Activated T-cell treated with anti-CD3 and anti-CD28 coated beads for 48 hours (primary cell): Measurements from ENCODE around the gene ATP5MC3.

ENCODE experiments used
- DNase-seq: peaks from one replicate; pipeline ENCODE4 v3.0.0-alpha.2; 2020; ENCODE audit warnings: low read depth

Gene ATP5MC3

DNA sequence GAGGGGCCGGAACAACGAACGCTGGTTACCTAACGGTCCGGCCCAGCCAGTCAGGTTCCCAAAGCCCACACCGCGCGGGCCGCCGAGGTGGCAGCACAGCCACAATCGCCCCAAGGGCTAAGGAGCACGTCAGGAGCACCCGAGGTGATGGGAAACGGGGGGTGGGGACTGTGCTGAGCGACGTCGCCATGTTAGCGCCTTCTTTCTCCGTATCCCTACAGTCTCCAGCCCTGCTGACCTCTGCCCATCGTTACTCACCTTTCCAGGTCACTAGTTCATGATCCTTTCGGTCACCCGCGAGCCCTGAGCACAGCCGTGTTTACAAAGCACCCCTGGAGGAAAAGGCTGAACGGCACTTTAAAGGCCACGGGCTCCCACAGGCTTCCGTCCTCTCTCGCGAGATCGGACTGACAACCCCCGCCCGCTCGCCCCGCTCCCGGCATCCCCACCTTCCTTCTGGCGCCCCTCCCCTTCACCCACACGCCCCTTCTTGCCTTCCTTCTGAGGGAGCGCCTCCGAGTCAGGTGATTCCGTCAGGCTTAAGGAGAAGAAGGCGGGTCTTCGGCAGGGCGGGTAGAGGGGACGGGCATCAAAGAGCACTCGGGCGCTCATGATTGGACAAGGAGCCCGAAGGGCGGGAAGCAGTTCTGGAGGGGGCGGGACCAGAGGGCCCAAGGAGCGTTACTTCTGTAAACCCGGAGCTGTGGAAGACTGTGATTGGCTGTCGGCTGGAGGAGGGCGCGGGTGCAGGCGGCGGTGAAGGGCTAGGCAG is 13.5 kb downstream of the ATP5MC3 start, which contains the start of gene ATF2:
ATF2 (minus strand) TSS at position 412 of the 772 bp plus-strand sequence. CDS start 31,760 bp downstream, outside the sequence.
- DNase-seq, result peak; percentile 93

DNA sequence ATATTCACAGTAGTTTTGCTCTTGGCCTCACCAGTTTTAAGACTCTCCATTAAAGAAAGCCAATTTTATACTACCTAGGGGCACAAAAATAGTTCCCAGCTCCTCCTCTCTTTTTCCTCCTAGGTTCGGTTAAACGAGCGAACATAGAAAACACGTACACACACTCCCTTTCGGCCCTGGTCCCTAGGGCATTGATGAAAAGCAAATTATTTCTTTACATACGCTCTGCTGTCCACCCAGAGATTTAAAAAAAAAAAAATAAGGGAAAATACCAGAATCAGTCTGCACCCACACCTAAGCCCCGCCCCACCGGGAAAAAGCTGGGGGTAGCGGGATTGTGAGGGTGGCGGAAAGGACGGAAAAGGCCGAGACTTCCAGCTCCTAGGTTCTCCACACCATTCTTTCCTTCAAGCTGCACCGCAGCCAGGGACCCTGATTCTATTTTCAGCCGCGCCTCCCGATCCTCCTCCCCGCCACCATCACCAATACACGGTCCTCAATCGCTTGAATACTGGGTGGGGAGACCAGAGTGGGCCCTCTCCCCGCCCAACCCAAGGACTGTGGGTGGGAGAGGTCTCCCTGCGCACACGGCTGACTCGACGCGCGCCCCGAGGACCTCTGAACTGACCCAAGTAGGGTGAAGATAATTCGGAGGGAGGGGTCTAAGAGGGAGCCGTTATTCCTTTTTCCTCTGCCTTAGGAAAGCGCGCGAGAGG is 14.3 kb downstream of the ATP5MC3 start:
- no peak for DNase-seq

DNA sequence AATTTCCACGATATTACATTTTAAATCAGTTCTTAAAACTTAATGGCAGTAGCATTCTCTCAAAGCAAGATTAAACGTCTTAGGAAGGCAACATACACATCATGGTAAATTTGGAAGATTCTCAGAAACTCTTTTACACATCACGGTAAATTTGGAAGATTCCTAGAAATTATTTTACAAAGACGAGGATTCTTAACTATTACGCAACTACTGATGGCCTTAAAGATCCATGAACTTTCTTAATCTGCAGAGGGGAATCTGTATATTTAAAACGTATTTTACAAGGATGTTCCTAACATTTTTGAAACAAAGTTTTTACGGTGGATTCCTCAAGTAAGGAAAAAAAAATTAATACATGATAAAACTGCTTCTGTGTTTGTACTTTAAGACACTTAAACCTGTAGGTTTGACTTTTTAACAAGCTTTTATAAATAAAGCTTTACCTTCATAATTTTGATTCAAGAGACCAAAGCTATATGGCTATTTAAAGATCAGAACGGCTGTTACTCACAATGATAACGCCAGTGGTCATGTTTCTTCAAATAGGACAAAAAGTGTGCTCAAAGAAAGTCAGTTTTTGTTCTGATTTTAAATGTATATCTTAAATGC is 15.2 kb downstream of the ATP5MC3 start:
- no peak for DNase-seq

DNA sequence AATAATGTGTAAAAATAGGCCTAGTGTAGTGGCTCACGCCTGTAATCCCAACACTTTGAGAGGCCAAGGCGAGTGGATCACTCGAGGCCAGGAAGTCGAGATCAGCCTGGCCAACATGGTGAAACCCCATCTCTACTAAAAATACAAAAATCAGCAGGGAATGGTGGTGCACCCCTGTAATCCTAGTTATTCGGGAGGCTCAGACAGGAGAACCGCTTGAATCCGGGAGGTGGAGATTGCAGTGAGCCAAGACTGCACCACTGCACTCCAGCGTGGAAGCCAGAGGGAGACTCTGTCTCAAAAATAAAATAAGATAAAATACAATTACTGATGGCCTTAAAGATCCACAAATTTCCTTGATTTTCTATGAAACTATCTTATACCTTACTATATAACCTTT is 17.3 kb downstream of the ATP5MC3 start:
- no peak for DNase-seq

DNA sequence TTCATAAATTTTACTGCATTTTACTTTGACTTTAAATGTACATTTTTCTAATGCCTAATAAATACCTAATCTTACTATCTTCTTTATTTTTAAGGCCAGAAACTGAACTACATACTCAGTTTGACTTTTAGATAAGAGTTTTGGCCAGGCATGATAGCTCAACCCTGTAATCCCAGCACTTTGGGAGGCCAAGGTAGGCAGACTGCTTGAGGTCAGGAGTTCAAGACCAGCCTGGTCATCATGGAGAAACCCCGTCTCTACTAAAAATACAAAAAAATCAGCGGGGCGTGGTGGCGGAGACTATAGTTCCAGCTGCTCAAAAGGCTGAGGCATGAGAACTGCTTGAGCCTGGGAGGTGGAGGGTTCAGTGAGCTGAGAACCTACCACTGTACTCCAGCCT is 22.6 kb downstream of the ATP5MC3 start:
- DNase-seq, result no peak

DNA sequence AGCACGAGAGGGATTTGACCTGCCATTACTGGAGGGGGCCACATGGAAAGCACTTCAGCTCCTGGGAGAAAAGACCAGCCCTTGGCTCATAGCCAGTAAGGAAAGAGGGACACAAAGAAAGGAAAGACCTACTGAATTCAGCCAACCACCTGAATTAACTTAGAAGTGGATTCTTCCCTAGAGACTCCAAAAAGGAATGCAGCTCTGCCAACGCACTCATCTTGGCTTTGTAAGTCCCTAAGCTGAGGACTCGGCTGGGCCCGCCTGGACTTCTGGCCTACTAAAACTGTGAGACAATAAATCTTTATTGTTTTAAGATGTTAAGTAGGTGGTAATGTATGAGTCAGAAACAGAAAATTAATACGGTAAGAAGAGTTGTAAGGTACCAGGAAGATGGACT is 25.0 kb downstream of the ATP5MC3 start:
- DNase-seq, result no peak

DNA sequence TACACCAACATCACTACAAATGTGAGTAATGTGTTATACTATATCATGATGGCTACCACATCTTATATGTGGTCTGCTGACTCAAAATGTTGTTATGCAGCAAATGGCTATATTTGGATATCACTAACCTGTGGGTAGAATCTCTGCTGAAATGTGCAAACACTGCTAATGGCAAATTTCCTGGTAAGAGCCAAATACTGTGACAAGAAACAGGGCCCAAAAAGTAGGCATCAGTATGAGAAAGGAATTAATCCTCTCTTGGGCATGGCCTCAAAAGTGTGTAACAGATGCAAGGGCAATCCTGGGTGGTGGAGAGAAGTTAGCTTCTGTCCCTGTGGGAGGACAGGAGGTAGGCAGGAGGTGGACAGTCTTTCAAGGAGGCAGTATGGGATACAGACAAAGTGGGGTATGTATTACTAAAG is 26.8 kb downstream of the ATP5MC3 start:
- no peak for DNase-seq

DNA sequence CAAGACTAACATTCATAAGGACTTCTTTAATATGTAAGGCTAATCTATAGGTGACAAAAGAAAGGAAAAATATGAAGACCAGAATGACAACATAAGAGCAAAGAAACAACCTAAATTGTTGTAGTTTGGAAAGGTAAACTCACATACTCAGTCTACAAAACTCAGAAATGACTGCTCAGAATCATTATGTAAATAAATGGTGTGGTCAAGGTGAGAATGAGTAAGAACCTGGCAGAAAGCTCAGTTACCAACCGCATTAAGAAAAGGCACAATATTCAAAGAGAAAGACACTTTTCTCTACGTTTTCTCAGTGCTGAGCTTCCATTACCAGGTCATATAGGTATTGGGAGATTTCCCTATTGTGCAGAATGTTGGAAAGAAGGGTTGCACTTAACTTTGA is 29.3 kb downstream of the ATP5MC3 start:
- no peak for DNase-seq

DNA sequence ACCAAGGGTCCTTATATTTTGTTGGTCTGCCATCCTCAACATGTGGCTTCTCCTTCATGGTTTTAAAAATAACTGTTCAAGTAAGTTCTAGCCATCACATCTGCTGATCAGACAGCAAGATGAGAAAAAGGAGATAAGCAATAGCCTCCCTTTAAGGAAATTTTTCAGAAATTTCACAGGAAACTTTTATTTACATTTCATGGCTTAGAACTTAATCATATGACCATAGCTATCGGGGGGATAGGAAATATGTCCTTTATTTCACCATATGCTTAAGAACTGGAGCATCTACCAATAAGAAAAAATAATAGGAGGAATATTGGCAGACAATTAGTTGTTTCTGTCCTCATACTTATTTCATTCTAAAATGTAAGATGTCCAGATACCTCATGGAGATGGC is 29.7 kb downstream of the ATP5MC3 start:
- no peak for DNase-seq

DNA sequence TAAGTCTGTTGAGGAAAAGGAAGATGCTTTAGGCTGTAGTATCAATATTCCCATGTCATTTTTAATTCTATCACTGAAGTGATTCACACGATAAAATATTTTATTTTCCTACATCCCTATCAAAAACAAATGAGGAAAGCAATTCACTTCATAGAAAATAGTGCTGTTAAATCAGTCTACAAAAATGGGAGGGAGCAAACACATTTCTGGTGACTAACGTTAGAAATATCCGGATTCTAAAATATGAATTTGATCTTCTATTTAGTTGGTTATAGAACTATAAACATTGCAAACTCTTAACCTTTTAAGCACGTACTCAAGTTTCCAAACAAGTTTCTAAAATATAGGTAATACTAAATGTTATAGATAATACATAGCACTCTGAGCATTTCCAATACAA is 34.3 kb downstream of the ATP5MC3 start:
- DNase-seq, result no peak

DNA sequence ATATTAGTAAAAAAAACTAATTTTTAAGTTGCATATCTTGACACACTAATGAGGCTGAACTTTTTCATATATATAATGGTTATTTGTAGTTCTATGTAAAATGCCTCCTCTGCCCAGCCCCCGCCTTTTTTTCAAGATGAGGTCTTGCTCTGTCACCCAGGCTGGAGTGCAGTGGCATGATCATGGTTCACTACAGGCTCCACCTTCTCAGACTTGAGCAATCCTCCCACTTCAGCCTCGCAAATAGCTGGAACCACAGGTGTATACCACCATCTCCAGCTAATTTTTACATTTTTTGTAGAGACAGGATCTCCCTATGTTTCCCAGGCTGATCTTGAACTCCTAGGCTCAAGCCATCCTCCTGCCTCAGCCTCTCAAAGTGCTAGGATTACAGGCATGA is 37.8 kb downstream of the ATP5MC3 start:
- DNase-seq, result no peak

DNA sequence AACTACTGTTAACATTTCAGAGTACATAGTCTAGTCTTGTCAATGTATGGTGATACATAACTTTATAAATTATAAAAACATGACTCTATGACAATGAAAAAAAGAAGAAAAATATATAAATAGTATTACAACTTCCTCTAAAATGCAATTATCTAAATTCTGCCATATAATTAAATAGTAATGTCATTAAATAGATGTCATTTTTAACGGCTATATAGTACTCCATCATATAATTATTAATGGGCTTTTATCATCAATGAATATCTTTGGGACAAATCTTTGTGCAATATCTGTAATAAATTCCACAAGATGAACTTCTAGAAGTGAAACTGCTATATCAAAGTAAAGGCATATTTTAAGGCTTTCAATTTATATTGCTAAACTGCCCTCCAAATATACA is 38.3 kb downstream of the ATP5MC3 start:
- DNase-seq, result no peak

DNA sequence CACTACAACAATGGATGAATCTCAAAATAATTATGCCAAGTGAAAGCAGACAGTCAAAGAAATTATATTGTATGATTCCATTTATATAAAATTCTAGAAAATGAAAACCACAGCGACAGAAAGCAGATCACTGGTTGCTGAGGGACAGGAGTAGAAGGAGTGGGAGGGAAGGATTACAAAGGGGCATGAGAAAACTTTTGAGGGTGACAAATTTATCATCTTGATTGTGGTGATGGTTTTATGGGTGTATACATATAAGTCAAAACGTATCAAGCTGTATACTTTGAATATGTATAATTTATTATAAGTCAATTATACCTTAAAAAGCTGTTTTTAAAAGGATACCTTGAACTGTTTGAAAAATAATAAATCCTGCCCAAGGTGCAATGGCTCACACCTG is 41.2 kb downstream of the ATP5MC3 start:
- DNase-seq, result no peak

DNA sequence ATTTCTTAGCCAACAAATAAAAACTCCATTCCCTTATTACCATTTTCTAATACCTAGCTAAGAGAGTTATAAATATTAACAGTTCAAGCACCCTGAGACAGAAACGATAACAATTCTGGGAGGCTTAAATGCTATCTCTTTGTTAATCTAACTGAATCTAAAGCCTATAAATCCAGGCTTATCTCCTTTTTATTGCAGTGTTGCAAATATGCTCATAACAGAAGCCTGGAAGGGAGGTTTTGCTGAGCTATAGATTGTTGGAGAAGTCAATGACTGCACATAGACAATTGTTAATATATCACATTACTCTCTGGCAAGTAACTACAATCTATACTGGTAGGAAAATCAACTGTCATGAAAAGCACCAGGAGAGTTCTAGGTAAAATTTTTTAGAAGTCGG is 43.7 kb downstream of the ATP5MC3 start:
- DNase-seq, result no peak

DNA sequence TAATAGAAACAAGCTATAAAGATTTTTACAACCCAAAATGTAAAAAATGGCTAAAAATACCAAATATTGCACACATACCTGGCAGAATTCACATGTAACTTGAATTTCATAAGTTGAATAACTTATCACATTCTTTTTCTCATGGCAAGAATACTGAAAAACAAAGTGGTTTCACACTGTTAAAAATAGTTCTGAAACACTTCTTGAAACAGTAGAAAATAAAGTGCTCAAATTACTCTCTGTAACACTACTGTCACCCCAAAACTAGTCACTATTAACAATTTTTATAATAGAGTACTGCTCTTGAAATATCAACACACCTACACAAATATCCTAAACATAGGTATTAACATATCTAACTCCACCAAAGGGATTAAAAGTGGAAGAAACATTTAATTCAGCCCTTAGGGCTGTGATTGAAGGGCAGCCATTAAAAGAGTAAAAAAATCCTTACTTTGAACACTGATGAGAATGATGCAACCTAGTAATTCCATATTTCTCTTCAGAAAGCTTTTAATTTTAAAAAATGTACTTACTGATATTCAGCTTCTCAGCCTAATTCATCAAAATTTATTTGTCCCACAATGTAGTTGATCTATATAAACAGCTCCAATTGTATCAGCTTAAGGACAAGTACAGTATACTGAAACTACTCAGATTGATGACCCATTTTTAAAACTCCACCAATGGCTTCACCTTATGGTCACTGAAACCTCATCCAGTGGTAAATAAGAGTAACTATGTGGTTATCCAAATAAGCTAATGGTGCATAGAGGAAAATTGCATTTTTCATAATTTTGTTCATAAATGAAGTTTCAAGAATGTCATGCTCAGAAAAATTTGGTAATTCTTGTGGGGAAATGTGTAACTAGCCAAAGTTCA is 44.9 kb downstream of the ATP5MC3 start:
- no peak for DNase-seq

DNA sequence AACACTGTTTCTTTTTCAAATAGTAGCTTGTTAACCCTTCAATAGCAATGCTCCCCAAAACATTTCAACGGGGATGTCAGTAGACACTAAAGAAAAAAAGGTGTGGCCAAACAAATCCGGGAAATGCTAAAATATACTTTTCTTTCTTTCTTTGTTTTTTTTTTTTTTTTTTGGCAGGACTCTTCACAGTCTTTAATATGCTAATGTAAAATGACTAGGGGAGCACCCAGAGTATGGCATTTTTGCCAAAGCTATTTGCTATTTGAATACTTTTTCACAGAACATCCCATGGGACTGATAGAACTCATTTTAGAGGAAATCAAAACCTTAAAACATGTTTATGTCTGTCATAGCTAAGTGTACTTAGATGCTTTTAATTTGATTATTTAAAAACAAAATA is 45.6 kb downstream of the ATP5MC3 start:
- DNase-seq, result no peak

DNA sequence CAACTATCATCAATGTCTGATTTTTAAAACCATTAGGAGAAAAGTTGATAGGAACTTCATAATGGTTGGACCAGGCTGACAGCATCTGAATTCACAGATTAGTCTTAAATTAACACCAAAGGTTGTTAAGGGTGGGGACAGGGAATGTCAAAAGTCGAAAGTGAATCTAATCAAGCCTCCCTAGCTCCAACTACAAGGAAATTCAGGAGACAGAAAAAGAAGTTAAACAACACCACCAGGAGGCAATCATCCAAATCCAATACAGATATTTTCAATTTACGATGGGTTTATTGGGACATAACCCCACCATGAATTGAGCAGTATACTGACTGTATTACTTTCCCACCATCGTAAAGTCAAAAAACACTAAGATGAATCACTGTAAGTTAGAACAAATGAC is 46.3 kb downstream of the ATP5MC3 start:
- no peak for DNase-seq

DNA sequence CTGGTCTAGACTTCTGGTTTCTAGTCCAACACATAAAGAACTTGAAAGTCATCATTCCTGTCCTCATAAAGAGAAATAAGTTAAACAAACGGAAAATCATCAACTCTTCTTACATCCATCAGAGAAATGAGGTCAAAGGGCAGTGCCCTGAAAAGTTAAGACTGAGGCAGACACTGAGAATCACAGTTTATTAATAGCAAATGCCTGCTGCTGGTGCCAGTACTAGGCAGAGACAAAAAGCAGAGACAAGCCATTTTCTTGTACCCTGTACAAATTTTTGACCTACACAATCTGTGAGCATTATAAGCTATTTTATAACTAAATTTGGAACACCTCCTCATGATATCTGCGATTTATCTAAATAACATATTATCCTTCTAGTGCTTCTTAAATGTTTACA is 50.3 kb downstream of the ATP5MC3 start:
- no peak for DNase-seq

DNA sequence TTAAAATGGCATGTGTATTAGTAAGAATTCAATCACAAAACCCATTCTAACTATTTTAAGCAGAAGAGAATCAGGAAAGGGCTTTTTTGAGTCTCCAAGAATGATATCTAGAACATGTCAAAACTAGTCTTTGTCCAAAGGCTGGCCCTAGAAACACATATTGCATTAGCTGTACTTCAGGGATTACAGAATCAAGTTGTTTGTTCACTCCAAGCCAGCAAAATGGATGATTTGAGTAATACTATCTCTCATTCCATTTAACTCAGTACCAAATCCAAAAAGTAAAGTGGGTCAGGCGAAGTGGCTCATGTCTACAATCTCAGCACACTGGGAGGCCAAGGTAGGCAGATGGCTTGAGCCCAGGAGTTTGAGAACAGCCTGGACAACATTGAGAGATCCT is 54.8 kb downstream of the ATP5MC3 start:
- no peak for DNase-seq
